ENCODE results near the gene ZGPAT.

ZGPAT gene

DNA sequence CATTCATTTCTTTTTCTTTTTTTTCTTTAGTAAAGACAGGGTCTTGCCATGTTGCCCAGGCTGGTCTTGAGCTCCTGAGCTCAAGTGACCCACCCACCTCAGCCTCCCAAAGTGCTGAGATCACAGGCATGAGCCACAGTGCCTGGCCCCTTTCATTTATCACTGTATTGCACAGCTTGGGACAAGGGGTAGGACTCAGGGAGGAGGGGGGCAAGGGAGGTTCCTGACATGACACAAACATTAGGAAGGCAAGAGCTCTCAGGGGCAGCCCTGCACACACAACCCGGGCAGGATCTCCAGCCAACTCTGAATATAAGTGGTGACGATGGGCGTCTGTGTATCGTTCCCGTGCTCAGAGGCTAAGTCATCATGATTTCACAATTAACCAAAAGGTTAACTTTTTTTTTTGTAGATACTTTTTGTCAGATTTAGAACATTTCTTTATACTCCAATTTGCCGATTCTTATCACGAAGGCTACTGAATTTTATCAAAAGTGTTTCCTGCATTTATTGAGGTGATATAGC lies 51.6 kb downstream of the ZGPAT start:
- Histone ChIP-seq H3K27me3 (ENCODE audit: control insufficient read depth in 5 of 5, insufficient read depth in 4 of 5, low read length in 5 of 5) (no peaks in the 10 kb centered on the region), H3K36me3 (ENCODE audit: control insufficient read depth in 5 of 5, insufficient read depth in 5 of 5, low read length in 5 of 5) (peaks cover 0 to 13% (median 3%) of the 10 kb centered on the region in 5 donors), H3K9ac (ENCODE audit: low read length in 5 of 5) (no peak overlapping the region), H3K9me3 (ENCODE audit: control insufficient read depth in 5 of 5, low read length in 5 of 5) (no peaks in the 10 kb centered on the region), H3K27ac (ENCODE audit: low read depth, low read length) (no peak overlapping the region), H3K4me1 (ENCODE audit: control insufficient read depth in 5 of 5, insufficient read depth in 5 of 5, low read length in 5 of 5) (no peaks in the 10 kb centered on the region), H3K4me3 (ENCODE audit: low read depth in 1 of 5, low read length in 5 of 5) (no peak overlapping the region)

GRCh38 chr20:63765082-63765873 lies 57.4 kb downstream of the ZGPAT start:
- Histone ChIP-seq H3K27ac (ENCODE audit: low read depth, low read length) (no peak overlapping the region), H3K27me3 (ENCODE audit: control insufficient read depth in 5 of 5, insufficient read depth in 4 of 5, low read length in 5 of 5) (no peaks in the 10 kb centered on the region), H3K9ac (ENCODE audit: low read length in 5 of 5) (no peak overlapping the region), H3K4me1 (ENCODE audit: control insufficient read depth in 5 of 5, insufficient read depth in 5 of 5, low read length in 5 of 5) (peaks cover 0 to 5% (median 0%) of the 10 kb centered on the region in 5 donors), H3K9me3 (ENCODE audit: control insufficient read depth in 5 of 5, low read length in 5 of 5) (no peaks in the 10 kb centered on the region), H3K36me3 (ENCODE audit: control insufficient read depth in 5 of 5, insufficient read depth in 5 of 5, low read length in 5 of 5) (peaks cover 0 to 36% (median 28%) of the 10 kb centered on the region in 5 donors), H3K4me3 (ENCODE audit: low read depth in 1 of 5, low read length in 5 of 5) (no peak overlapping the region)

DNA sequence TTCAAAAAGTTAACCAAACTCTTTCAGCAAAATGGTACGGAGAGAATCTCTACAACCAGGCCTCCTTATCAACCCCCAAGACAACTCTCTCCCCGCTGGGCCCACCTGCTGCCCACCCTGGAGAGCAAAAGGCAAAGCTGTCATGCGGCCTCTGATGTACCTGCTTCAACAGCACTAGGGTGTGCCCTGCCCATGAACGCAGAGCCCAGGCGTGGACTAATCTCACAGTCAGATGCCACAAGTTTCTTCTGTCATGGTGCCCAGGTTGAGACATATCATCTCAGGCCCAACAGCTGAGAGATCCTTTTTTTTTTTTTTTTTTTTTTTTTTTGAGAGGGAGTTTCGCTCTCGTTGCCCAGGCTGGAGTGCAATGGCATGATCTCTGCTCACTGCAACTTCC lies 58.1 kb downstream of the ZGPAT start:
- Histone ChIP-seq H3K4me3 (ENCODE audit: low read depth in 1 of 5, low read length in 5 of 5) (no peak overlapping the region), H3K27me3 (ENCODE audit: control insufficient read depth in 5 of 5, insufficient read depth in 4 of 5, low read length in 5 of 5) (no peaks in the 10 kb centered on the region), H3K27ac (ENCODE audit: low read depth, low read length) (no peak overlapping the region), H3K9me3 (ENCODE audit: control insufficient read depth in 5 of 5, low read length in 5 of 5) (no peaks in the 10 kb centered on the region), H3K4me1 (ENCODE audit: control insufficient read depth in 5 of 5, insufficient read depth in 5 of 5, low read length in 5 of 5) (peaks cover 0 to 5% (median 0%) of the 10 kb centered on the region in 5 donors), H3K9ac (ENCODE audit: low read length in 5 of 5) (no peak overlapping the region), H3K36me3 (ENCODE audit: control insufficient read depth in 5 of 5, insufficient read depth in 5 of 5, low read length in 5 of 5) (peaks cover 0 to 40% (median 33%) of the 10 kb centered on the region in 5 donors)

DNA sequence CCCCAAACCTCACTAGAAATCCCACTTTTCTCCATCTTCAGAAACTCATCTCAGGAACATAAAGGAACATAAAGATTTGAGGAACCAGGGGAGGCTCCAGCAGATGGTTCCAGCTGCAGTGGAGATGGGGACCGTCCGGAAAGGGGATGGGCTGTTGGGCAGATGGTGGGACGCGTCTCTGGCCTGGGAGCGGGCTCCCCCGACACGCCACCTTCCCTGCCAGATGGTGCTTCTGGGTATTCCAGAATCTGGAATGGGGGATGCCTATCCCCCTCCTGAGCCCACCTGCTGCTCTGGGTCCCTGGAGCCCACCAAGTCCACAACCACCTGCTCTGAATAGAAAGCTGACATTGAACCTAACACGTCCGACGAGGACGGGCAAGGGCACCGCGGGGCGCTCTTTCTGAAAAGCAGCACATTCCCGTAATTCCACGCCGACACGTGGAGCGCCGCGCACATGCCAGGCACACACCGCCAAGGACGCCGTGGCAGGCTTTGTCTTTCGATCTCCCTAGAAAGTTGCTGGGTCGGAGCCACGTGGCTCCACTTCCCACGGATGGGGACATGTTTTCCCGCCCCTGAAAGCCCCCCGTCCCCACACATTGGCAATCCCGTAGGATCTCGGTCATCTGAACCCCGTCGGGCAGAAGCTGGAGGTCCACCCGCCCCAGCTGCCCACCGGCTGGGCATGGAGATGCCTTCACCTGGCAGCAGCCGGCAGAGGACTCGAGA lies 59.0 kb downstream of the ZGPAT start:
- no peak overlapping the region for H3K4me3 ChIP-seq (ENCODE audit: low read depth in 1 of 5, low read length in 5 of 5)
- no peak overlapping the region for H3K9ac ChIP-seq (ENCODE audit: low read length in 5 of 5)
- peaks cover 0 to 42% (median 35%) of the 10 kb centered on the region in 5 donors for H3K36me3 ChIP-seq (ENCODE audit: control insufficient read depth in 5 of 5, insufficient read depth in 5 of 5, low read length in 5 of 5)
- no peak overlapping the region for H3K27ac ChIP-seq (ENCODE audit: low read depth, low read length)
- no peaks in the 10 kb centered on the region for H3K9me3 ChIP-seq (ENCODE audit: control insufficient read depth in 5 of 5, low read length in 5 of 5)
- peaks cover 0 to 5% (median 0%) of the 10 kb centered on the region in 5 donors for H3K4me1 ChIP-seq (ENCODE audit: control insufficient read depth in 5 of 5, insufficient read depth in 5 of 5, low read length in 5 of 5)
- H3K27me3 ChIP-seq (ENCODE audit: control insufficient read depth in 5 of 5, insufficient read depth in 4 of 5, low read length in 5 of 5): no peaks in the 10 kb centered on the region

GRCh38 chr20:63767456-63767855 lies 59.6 kb downstream of the ZGPAT start:
- Histone ChIP-seq H3K4me1 (ENCODE audit: control insufficient read depth in 5 of 5, insufficient read depth in 5 of 5, low read length in 5 of 5) (peaks cover 0 to 5% (median 0%) of the 10 kb centered on the region in 5 donors), H3K4me3 (ENCODE audit: low read depth in 1 of 5, low read length in 5 of 5) (no peak overlapping the region), H3K27me3 (ENCODE audit: control insufficient read depth in 5 of 5, insufficient read depth in 4 of 5, low read length in 5 of 5) (no peaks in the 10 kb centered on the region), H3K27ac (ENCODE audit: low read depth, low read length) (no peak overlapping the region), H3K9ac (ENCODE audit: low read length in 5 of 5) (no peak overlapping the region), H3K36me3 (ENCODE audit: control insufficient read depth in 5 of 5, insufficient read depth in 5 of 5, low read length in 5 of 5) (peaks cover 0 to 42% (median 35%) of the 10 kb centered on the region in 5 donors), H3K9me3 (ENCODE audit: control insufficient read depth in 5 of 5, low read length in 5 of 5) (no peaks in the 10 kb centered on the region)

DNA sequence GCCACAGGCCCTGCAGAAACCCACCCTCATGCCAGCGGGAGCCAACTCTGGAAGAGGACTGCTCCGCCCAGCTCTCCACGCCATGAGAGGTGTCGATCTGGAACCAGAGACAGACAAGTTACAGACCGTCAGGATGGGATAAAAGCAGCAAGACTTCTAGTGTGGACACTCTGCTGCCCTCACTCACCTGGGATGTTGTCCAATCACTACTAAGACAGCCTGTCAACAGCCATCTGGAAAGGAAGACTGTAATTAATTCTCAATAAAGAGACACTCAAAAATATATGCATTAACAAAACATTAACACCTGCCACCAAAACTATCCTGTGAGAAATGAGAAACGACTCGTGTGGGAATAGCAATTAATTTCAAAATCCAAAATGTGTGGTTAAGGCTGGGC lies 60.0 kb downstream of the ZGPAT start:
- H3K9ac ChIP-seq (ENCODE audit: low read length in 5 of 5): no peak overlapping the region
- no peak overlapping the region for H3K4me3 ChIP-seq (ENCODE audit: low read depth in 1 of 5, low read length in 5 of 5)
- peaks cover 0 to 9% (median 4%) of the 10 kb centered on the region in 5 donors for H3K4me1 ChIP-seq (ENCODE audit: control insufficient read depth in 5 of 5, insufficient read depth in 5 of 5, low read length in 5 of 5)
- no peak overlapping the region for H3K27ac ChIP-seq (ENCODE audit: low read depth, low read length)
- H3K27me3 ChIP-seq (ENCODE audit: control insufficient read depth in 5 of 5, insufficient read depth in 4 of 5, low read length in 5 of 5): no peaks in the 10 kb centered on the region
- no peaks in the 10 kb centered on the region for H3K9me3 ChIP-seq (ENCODE audit: control insufficient read depth in 5 of 5, low read length in 5 of 5)
- H3K36me3 ChIP-seq (ENCODE audit: control insufficient read depth in 5 of 5, insufficient read depth in 5 of 5, low read length in 5 of 5): peaks cover 0 to 42% (median 33%) of the 10 kb centered on the region in 5 donors

GRCh38 chr20:63768591-63769515 lies 61.0 kb downstream of the ZGPAT start:
- peaks cover 0 to 18% (median 10%) of the 10 kb centered on the region in 5 donors for H3K4me1 ChIP-seq (ENCODE audit: control insufficient read depth in 5 of 5, insufficient read depth in 5 of 5, low read length in 5 of 5)
- peaks cover 0 to 42% (median 26%) of the 10 kb centered on the region in 5 donors for H3K36me3 ChIP-seq (ENCODE audit: control insufficient read depth in 5 of 5, insufficient read depth in 5 of 5, low read length in 5 of 5)
- no peak overlapping the region for H3K4me3 ChIP-seq (ENCODE audit: low read depth in 1 of 5, low read length in 5 of 5)
- H3K27ac ChIP-seq (ENCODE audit: low read depth, low read length): no peak overlapping the region
- no peaks in the 10 kb centered on the region for H3K9me3 ChIP-seq (ENCODE audit: control insufficient read depth in 5 of 5, low read length in 5 of 5)
- H3K27me3 ChIP-seq (ENCODE audit: control insufficient read depth in 5 of 5, insufficient read depth in 4 of 5, low read length in 5 of 5): peaks cover 0 to 5% (median 0%) of the 10 kb centered on the region in 5 donors
- H3K9ac ChIP-seq (ENCODE audit: low read length in 5 of 5): no peak overlapping the region

DNA sequence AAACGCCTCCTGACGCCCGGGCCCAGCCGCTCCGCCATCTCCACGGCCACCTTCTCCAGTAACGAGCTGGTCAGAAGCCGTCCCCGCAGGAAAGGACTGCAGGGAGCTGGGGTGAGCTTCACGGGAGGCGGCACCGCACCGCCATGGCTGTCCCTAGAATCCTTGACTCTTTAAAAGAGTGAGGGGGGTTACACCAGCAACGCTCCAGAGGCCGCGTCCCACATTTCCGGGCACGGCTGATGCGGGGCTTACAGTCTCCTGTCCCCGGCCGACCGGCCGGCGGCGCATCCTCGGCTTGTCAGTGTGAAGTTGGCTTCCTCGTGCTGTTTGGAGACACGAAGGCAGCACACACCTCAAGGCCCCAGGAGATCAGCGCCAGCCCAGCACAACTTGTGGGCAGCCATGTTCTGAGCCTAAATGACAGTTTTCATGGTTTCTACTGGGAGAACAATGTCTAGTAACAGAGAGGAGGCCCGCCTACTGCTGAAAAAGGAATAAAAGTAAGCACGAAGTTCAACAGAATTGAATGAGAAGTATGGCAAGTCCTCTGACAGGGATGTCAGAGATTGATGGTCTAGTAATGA lies 62.1 kb downstream of the ZGPAT start:
- Histone ChIP-seq H3K36me3 (ENCODE audit: control insufficient read depth in 5 of 5, insufficient read depth in 5 of 5, low read length in 5 of 5) (peaks cover 0 to 42% (median 24%) of the 10 kb centered on the region in 5 donors), H3K9ac (ENCODE audit: low read length in 5 of 5) (no peak overlapping the region), H3K27me3 (ENCODE audit: control insufficient read depth in 5 of 5, insufficient read depth in 4 of 5, low read length in 5 of 5) (peaks cover 0 to 5% (median 0%) of the 10 kb centered on the region in 5 donors), H3K4me3 (ENCODE audit: low read depth in 1 of 5, low read length in 5 of 5) (no peak overlapping the region), H3K4me1 (ENCODE audit: control insufficient read depth in 5 of 5, insufficient read depth in 5 of 5, low read length in 5 of 5) (peaks cover 2 to 24% (median 17%) of the 10 kb centered on the region in 5 donors), H3K27ac (ENCODE audit: low read depth, low read length) (no peak overlapping the region), H3K9me3 (ENCODE audit: control insufficient read depth in 5 of 5, low read length in 5 of 5) (no peaks in the 10 kb centered on the region)

DNA sequence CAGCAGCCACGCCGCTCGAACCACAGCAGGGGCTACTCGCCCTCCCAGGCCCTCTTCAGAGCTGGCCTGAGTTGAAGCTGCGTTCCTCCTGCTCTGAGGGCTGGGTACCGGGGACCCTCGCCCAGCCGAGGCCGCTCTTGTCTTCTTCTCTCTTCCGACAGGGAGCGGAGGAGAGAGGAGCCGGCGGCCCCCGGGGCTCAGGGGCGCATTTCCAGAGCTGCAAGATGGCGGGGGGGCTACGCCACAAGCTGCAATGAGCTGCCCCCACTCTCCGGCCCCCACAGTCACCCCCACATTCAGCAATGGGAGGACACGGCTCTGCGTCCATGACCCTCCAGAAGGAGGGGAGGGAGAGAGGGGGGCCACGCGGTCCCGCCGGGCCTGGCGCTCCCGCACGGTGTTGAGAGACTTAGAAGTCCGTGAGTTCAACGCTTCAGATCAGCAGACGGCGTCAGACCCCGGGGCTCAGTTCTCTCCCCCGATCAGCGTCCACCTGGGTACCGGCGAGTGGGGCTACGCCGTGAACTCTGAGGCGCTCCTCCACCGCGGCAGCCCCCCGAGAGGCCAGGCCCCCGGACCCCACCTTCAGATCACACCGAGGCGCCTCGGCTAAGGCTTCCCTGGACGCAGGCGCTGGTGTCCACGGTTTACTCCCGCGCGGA lies 63.3 kb downstream of the ZGPAT start:
- H3K4me3 ChIP-seq (ENCODE audit: low read depth in 1 of 5, low read length in 5 of 5): no peak overlapping the region
- no peak overlapping the region for H3K9ac ChIP-seq (ENCODE audit: low read length in 5 of 5)
- H3K4me1 ChIP-seq (ENCODE audit: control insufficient read depth in 5 of 5, insufficient read depth in 5 of 5, low read length in 5 of 5): peaks cover 2 to 26% (median 23%) of the 10 kb centered on the region in 5 donors
- no peak overlapping the region for H3K27ac ChIP-seq (ENCODE audit: low read depth, low read length)
- H3K36me3 ChIP-seq (ENCODE audit: control insufficient read depth in 5 of 5, insufficient read depth in 5 of 5, low read length in 5 of 5): peaks cover 0 to 46% (median 27%) of the 10 kb centered on the region in 5 donors
- no peaks in the 10 kb centered on the region for H3K9me3 ChIP-seq (ENCODE audit: control insufficient read depth in 5 of 5, low read length in 5 of 5)
- H3K27me3 ChIP-seq (ENCODE audit: control insufficient read depth in 5 of 5, insufficient read depth in 4 of 5, low read length in 5 of 5): peaks cover 0 to 5% (median 0%) of the 10 kb centered on the region in 5 donors
